Measurements from ENCODE around the gene S1PR2.

S1PR2 gene, protein sequence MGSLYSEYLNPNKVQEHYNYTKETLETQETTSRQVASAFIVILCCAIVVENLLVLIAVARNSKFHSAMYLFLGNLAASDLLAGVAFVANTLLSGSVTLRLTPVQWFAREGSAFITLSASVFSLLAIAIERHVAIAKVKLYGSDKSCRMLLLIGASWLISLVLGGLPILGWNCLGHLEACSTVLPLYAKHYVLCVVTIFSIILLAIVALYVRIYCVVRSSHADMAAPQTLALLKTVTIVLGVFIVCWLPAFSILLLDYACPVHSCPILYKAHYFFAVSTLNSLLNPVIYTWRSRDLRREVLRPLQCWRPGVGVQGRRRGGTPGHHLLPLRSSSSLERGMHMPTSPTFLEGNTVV

DNA sequence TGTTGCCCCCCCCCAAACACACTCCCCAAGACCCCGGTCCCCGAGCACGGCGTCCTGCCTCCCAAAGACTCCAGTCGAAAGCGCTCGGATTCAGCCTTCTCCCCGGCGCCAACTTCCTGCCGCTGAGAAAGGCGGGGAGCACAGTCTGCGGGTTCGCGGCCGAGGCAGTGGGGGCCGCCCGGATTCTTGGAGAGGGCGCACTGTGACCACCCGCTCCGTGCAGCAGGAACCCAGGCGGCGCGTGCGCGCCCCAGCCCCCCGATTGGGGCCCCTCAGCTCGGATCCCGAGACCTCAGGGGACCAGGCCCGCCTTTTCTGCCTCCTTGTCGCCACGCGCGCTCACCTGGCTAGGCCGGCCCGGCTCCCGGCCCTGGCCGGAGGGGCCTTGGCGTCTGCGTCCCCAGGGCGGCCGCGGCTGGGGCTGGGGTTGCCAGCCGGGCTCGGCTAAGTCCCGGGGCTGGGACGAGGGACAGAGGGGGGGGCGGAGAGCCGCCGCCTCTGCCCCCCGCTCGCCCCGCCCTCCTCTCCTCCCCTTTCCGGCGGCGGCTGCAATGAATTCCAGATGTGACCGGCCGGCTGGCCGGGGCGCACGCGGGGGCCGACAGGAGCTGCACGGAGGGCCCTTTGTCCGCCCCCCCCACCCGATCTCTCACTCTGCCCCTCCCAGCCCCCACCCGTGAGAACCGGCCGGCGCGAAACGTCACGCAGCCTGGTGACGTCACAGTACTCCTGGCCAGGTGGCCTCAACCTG lies at the start of gene S1PR2:
Gene S1PR2 (minus strand): TSS at position 471 of the 751 bp plus-strand sequence. CDS start 6,426 bp downstream, outside the sequence.
- TF ChIP-seq, protein P1, sequence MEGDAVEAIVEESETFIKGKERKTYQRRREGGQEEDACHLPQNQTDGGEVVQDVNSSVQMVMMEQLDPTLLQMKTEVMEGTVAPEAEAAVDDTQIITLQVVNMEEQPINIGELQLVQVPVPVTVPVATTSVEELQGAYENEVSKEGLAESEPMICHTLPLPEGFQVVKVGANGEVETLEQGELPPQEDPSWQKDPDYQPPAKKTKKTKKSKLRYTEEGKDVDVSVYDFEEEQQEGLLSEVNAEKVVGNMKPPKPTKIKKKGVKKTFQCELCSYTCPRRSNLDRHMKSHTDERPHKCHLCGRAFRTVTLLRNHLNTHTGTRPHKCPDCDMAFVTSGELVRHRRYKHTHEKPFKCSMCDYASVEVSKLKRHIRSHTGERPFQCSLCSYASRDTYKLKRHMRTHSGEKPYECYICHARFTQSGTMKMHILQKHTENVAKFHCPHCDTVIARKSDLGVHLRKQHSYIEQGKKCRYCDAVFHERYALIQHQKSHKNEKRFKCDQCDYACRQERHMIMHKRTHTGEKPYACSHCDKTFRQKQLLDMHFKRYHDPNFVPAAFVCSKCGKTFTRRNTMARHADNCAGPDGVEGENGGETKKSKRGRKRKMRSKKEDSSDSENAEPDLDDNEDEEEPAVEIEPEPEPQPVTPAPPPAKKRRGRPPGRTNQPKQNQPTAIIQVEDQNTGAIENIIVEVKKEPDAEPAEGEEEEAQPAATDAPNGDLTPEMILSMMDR (IDR thresholded peaks at IDR 0.05; ENCODE audit: low read depth, low read length, missing control alignments): no peak
- peak within 1 kb of the TSS; percentile 75 for H3K4me3 ChIP-seq (replicated peaks; ENCODE audit: low read depth, low read length)
- no peak for DNase-seq (ENCODE audit: extremely low read depth, low read depth)

DNA sequence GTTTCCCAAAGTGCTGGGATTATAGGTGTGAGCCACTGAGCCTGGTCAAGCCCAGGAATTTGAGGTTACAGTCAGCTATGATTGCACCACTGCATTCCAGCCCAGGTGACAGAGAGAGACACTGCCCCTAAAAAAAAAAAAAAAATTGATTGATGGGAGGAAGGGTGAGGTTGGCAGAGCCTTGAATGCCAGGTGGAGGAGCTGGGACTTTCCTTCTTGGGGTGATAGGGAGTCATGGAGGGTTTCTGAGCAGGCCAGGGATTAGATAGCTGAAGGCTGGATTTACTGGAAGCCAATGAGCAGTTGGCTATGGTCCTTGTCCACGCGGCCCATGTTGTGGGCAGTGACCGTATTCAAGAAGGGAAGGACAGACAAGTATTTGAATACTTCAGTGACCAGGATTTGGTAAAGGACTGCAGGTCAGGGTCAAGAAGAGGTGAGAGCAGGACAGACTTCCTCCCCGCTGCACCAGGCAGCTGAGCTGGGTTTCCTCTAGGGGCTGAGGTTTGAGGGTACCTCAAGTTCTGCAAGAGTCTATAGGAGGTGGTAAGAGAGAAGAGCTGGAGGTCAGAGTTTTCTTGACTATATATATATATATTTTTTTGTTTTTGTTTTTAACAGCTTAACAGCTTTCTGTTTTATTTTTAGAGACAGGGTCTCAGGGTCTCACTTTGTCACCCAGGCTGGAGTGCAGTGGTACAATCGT lies 48.8 kb upstream of the S1PR2 start:
- DNase-seq (ENCODE audit: extremely low read depth, low read depth): no peak
- TF ChIP-seq, protein P1 (IDR thresholded peaks at IDR 0.05; ENCODE audit: low read depth, low read length, missing control alignments): no peak
- H3K4me3 ChIP-seq (replicated peaks; ENCODE audit: low read depth, low read length): no peak overlapping the region

DNA sequence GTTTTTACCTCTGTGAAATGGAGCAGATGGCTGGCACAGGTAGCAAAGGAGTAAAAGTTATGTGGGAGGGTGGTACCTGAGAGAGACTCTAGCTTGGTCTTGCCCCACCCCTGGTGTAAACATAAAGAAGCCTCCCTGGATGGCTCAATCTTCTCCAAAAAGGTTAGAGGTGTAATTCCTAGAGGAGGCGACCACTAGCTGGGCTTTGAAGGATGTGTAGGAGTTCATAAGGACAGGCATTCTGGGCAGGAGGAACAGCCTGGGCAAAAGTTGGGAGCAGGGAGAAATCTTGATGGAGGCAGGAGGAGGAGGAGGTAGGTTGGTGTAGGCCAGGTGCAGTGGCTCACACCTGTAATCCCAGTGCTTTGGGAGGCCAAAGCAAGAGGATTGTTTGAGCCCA lies 47.8 kb upstream of the S1PR2 start:
- TF ChIP-seq, protein P1 (IDR thresholded peaks at IDR 0.05; ENCODE audit: low read depth, low read length, missing control alignments): no peak
- no peak for DNase-seq (ENCODE audit: extremely low read depth, low read depth)

DNA sequence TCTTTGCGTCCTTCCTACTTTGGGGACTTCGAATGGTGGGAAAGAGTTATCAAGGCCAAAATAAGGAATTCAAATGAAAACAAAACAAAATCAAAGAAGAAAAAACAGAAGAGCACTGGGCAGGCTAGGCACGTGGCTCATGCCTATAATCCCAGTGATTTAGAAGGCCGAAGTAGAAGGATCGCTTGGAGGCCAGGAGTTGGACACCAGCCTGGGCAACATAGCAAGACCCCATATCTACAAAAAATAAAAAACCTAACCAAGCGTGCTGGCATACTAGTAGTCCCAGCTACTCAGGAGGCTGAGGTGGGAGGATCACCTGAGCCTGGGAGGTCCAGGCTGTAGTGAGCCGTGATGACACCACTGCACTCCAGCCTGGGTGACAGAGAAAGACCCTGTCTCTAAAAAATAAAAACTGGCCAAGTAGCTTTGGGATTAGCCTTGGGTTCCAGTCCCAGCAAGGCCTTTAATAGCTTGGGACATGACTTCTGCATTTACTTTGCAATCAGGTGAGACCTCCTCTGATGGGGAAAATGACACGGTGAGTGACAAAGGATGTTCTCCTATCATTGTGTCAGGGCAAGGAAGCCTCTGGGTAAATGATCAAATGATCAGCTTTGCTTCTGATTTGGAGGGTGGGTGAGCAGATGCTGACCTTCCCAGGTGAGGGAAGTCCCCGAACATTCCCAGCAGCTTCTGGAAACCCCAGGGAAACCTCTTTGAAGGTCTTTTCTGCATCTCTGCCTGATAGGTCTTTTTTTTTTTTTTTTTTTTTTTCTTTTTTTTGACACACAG lies 46.9 kb upstream of the S1PR2 start:
- no peak overlapping the region for H3K4me3 ChIP-seq (replicated peaks; ENCODE audit: low read depth, low read length)
- DNase-seq (ENCODE audit: extremely low read depth, low read depth): no peak
- TF ChIP-seq, protein P1 (IDR thresholded peaks at IDR 0.05; ENCODE audit: low read depth, low read length, missing control alignments): no peak

More for the DNA sequence above, 47.8 kb upstream of the S1PR2 start:
- no peak overlapping the region for H3K4me3 ChIP-seq (replicated peaks; ENCODE audit: low read depth, low read length)

- DNase-seq (ENCODE audit: extremely low read depth, low read depth): no peak
- TF ChIP-seq, protein P1 (IDR thresholded peaks at IDR 0.05; ENCODE audit: low read depth, low read length, missing control alignments): no peak
- H3K4me3 ChIP-seq (replicated peaks; ENCODE audit: low read depth, low read length): no peak overlapping the region
Observed at GRCh38 chr19:10274589-10274988, 43.5 kb upstream of the S1PR2 start.

GRCh38 chr19:10271543-10272086 lies 40.5 kb upstream of the S1PR2 start:
- TF ChIP-seq, protein P1 (IDR thresholded peaks at IDR 0.05; ENCODE audit: low read depth, low read length, missing control alignments): no peak
- no peak for DNase-seq (ENCODE audit: extremely low read depth, low read depth)
- peak overlapping the region; percentile 32 for H3K4me3 ChIP-seq (replicated peaks; ENCODE audit: low read depth, low read length)
